ENCODE results near the gene IL17F.

Gene IL17F

GRCh38 chr6:52243282-52243893 lies 912 bp downstream of the IL17F start:
- Histone ChIP-seq H3K4me1 (no peaks in the 10 kb centered on the region), H3K9me3 (no peaks in the 10 kb centered on the region), H3K27me3 (no peaks in the 10 kb centered on the region), H3K4me3 (ENCODE audit: low read depth, low read length) (no peak overlapping the region), H3K36me3 (no peaks in the 10 kb centered on the region)
- TF ChIP-seq, protein P1, sequence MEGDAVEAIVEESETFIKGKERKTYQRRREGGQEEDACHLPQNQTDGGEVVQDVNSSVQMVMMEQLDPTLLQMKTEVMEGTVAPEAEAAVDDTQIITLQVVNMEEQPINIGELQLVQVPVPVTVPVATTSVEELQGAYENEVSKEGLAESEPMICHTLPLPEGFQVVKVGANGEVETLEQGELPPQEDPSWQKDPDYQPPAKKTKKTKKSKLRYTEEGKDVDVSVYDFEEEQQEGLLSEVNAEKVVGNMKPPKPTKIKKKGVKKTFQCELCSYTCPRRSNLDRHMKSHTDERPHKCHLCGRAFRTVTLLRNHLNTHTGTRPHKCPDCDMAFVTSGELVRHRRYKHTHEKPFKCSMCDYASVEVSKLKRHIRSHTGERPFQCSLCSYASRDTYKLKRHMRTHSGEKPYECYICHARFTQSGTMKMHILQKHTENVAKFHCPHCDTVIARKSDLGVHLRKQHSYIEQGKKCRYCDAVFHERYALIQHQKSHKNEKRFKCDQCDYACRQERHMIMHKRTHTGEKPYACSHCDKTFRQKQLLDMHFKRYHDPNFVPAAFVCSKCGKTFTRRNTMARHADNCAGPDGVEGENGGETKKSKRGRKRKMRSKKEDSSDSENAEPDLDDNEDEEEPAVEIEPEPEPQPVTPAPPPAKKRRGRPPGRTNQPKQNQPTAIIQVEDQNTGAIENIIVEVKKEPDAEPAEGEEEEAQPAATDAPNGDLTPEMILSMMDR (IDR thresholded peaks at IDR 0.05; ENCODE audit: low read depth, low read length): no peak
- no peak for DNase-seq

- Histone ChIP-seq H3K9me3 (no peaks in the 10 kb centered on the region), H3K4me3 (ENCODE audit: low read depth, low read length) (no peak overlapping the region), H3K36me3 (no peaks in the 10 kb centered on the region), H3K4me1 (no peaks in the 10 kb centered on the region), H3K27me3 (no peaks in the 10 kb centered on the region)
- TF ChIP-seq, protein P1 (IDR thresholded peaks at IDR 0.05; ENCODE audit: low read depth, low read length): no peak
- DNase-seq: no peak
Observed at GRCh38 chr6:52241819-52242218, 2.5 kb downstream of the IL17F start.

GRCh38 chr6:52233975-52234823 lies 10.1 kb downstream of the IL17F start:
- Histone ChIP-seq H3K4me1 (no peaks in the 10 kb centered on the region; the same call in 1 of the 2 replicates), H3K36me3 (no peaks in the 10 kb centered on the region), H3K27me3 (no peaks in the 10 kb centered on the region; the same call in 1 of the 2 replicates), H3K4me3 (ENCODE audit: low read depth, low read length) (no peak overlapping the region), H3K9me3 (no peaks in the 10 kb centered on the region)
- TF ChIP-seq, protein P1 (IDR thresholded peaks at IDR 0.05; ENCODE audit: low read depth, low read length): peak; percentile 72
- peak; percentile 53 for DNase-seq

- TF ChIP-seq, protein P1 (IDR thresholded peaks at IDR 0.05; ENCODE audit: low read depth, low read length): no peak
- H3K36me3 ChIP-seq: no peaks in the 10 kb centered on the region
Observed at GRCh38 chr6:52233005-52233404, 11.3 kb downstream of the IL17F start.

DNA sequence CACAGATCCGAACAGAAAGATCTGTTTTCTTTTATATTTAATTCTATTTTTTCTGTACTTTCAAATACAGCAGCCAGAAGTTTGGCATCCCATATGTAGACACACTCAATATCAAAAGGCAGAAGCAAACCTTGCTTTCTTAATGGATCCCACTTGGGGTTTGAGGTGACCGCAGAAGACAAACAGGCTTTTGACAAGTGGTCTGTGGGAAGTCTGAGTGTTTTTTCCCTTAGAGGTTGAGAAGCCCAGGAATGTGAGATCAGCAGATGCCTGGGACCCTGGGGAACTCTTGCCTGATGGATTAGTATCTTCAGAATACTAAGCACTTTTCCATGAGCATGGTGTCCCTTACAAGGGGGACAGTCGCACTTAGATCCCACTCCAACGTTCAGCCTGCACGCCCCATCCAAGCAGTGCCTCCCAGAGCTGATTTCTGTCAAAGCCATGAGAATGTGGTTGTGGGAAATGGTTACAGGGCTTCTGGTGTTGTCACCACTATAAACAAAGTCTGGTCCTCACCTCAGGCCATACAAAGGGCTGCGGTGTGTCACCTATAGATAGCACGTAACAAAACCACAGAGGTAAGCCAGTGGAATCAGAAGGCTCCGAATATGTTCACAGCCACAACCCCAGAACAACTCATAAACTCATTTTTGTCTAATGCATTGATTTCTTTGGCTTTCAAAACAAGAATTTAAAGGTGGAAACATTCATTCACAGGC lies 12.7 kb downstream of the IL17F start:
- H3K4me3 ChIP-seq (ENCODE audit: low read depth, low read length): no peak overlapping the region
- H3K4me1 ChIP-seq: no peaks in the 10 kb centered on the region; the same call in 1 of the 2 replicates
- TF ChIP-seq, protein P1 (IDR thresholded peaks at IDR 0.05; ENCODE audit: low read depth, low read length): no peak
- no peak for DNase-seq
- H3K27me3 ChIP-seq: no peaks in the 10 kb centered on the region; the same call in 1 of the 2 replicates
- no peaks in the 10 kb centered on the region for H3K9me3 ChIP-seq
- H3K36me3 ChIP-seq: no peaks in the 10 kb centered on the region

More at GRCh38 chr6:52233005-52233404, 11.3 kb downstream of the IL17F start:
- Histone ChIP-seq H3K4me3 (ENCODE audit: low read depth, low read length) (no peak overlapping the region), H3K27me3 (no peaks in the 10 kb centered on the region; the same call in 1 of the 2 replicates), H3K4me1 (no peaks in the 10 kb centered on the region; the same call in 1 of the 2 replicates), H3K9me3 (no peaks in the 10 kb centered on the region)
- DNase-seq: no peak

Data from BE2C (cell line).